ENCODE measurements around the gene PIK3IP1. TPM values are rescaled to one million over a fixed set of nuclear protein-coding genes. Genes with fewer than 3 reads are reported as not detected.
"Not testable (repeated sequence)": the region's sequence is repeated elsewhere in the genome, so short reads cannot be mapped to it uniquely, and the experiment has no call there.

PIK3IP1 gene
- total RNA-seq, 1 donor from 2014 or later = 15.3 TPM

GRCh38 chr22:31314220-31314619 is 21.9 kb upstream of the PIK3IP1 start:
- ATAC-seq; DNase-seq; intact Hi-C loops (cut with micrococcal nuclease): not testable (repeated sequence)

GRCh38 chr22:31313366-31314147 is 21.3 kb upstream of the PIK3IP1 start:
- ATAC-seq = peak; percentile 95
- intact Hi-C loops (cut with micrococcal nuclease) = no loop called here

DNA sequence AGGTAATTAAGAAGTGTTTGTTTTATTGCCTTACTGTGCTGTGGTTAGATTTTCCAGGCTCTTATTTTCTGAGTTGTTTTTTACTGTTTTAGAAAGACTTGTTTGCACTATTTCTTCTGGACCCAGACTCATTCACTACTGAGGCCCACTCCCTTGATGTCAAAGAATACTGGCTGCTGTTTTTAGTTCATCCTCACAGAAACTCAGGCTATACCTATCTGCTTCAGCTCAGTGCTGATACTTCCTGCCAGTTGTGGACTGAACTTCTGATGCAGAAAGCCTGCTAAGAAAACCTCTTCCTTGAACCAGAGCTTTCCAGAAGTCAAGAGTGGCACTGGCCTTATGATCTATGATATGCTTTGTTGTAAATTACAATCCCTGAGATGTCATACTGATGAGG is 15.9 kb upstream of the PIK3IP1 start:
- intact Hi-C loops (cut with micrococcal nuclease) = no loop called here
- no peak for ATAC-seq

More at GRCh38 chr22:31313366-31314147, 21.3 kb upstream of the PIK3IP1 start:
- DNase-seq = peak; percentile 70

GRCh38 chr22:31305194-31305593 is 12.9 kb upstream of the PIK3IP1 start:
- intact Hi-C loops (cut with micrococcal nuclease) = no loop called here
- ATAC-seq = no peak

More for the DNA sequence above, 15.9 kb upstream of the PIK3IP1 start:
- no peak for DNase-seq

GRCh38 chr22:31302537-31302936 is 10.2 kb upstream of the PIK3IP1 start:
- ATAC-seq = no peak
- no peak for DNase-seq
- intact Hi-C loops (cut with micrococcal nuclease) = no loop called here

More at GRCh38 chr22:31305194-31305593, 12.9 kb upstream of the PIK3IP1 start:
- DNase-seq = no peak

DNA sequence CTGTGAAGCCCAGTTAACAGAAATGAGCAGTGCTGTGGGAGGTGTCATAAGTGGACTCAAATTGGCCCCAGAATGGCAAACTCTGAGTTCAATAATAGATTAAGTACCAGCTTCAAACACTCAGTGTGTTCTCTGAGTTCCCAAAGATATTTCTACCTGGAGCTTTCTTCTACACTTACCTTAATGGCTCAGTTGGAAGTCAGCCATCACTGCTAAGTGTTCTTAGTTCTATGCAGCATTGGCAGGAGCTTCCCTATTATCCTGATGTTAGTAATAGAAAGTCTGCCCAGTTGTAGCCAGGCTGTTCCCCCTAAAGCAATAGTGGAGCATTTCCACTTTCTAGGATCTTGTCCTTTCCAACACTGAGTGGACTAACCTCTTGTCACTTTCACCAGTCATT is 9.7 kb upstream of the PIK3IP1 start:
- intact Hi-C loops (cut with micrococcal nuclease) = no loop called here
- DNase-seq = no peak
- no peak for ATAC-seq

GRCh38 chr22:31300896-31301295 is 8.6 kb upstream of the PIK3IP1 start:
- DNase-seq (no peak), ATAC-seq (no peak)
- intact Hi-C loops (cut with micrococcal nuclease) = no loop called here

DNA sequence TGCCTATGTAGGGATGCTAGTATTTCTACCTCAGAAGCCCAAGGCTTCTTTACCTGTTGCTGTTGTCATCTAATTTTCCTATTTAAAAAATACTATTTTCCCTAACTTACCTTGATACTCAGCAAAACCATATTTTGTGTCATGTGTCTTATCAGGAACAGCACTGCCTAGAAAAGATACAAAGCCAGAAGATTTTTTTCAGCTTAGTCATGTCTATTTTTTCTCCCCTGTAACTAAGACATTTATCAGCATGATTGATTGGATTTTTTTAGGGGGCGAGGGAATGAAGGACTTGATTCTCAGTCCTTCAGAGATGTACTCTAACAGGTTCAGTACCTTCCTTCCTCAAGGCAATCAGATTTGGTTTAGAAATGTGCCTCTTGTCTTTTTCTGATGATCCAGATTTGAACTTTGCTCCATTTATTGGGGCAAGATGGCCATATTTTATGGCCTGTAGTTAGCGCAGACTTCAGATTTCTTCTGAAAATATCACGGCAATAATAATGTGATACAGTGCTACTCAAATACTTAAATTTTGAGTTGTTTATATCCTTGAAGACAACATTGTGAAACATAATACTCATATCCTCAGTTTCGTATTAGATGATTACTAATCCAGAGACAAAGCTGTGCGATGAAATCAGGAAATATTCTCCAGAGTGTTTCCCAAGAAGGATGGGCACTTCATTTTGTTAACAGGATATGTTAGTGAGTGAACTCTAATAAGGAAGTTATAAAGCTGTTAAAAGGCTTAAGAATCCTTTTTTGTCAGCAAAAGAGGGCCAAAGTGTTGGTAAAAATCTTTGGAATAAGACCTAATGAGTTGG is 3.8 kb upstream of the PIK3IP1 start:
- intact Hi-C loops (cut with micrococcal nuclease) = no loop called here
- no peak for ATAC-seq
- no peak for DNase-seq

DNA sequence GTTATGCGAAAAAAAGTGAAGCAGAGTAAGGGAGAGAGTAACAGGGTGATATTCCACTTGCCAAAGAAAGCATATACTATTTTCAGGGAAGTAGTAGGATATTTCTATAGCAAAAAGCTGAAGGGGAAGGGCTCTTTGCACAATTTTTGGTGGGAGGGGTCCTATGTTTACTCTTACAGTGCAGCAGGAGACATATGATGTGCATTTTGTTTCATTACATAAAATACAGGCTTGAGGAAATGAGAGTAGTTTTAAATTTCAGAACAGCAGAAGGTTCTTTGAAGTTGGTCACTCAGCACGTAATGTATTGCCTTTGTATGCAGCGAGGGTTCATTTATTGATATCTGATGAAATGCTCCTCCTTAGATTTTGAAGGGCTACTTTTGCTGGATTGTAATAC is 3.1 kb upstream of the PIK3IP1 start:
- no peak for ATAC-seq
- no peak for DNase-seq

GRCh38 chr22:31291481-31292235 is 630 bp downstream of the PIK3IP1 start:
- ATAC-seq (peak; percentile 6), DNase-seq (no peak)
- intact Hi-C loops (cut with micrococcal nuclease) = no loop called here

More for the DNA sequence above, 3.1 kb upstream of the PIK3IP1 start:
- intact Hi-C loops (cut with micrococcal nuclease) = no loop called here

- ATAC-seq (peak; percentile 90), DNase-seq (peak; percentile 98)
- intact Hi-C loops (cut with micrococcal nuclease) = no loop called here
Observed at GRCh38 chr22:31290494-31291471, 1.5 kb downstream of the PIK3IP1 start.

GRCh38 chr22:31289344-31289743 is 2.9 kb downstream of the PIK3IP1 start:
- ATAC-seq (no peak), DNase-seq (no peak)
- intact Hi-C loops (cut with micrococcal nuclease) = no loop called here

DNA sequence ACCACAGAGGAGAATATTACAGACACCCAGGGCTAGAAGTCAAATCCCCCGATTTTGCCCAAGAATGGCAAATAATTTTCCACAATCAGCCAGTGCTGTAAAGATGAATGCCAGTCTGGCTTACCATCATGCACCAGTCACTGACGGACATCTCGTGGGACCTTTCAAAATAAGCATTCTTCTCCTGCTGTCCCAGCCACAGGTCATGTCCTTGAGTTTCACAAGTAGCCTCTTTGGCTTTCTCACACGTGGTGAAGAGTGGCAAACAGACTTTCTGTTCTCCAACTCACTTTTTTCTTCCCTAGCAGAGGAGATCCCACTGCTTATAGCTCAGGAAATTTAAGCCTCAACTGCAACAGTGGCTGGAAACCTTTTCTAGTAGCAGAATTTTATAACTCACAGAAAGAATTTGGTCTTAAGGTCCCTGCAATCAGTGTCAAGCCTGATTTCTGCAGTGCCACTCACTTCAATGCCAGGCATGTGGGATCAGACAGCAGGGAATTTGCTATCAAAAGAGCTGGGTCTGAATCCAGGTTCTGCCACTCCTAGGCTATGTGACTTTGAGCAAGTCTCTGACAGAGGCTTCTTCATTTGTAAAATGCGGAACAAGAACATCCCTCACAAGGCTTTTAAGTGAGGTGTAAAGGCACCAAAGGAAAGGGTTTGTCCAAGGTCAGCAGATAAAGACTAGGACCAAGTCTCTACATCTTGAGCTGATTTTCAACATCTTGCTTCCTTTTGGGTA is 3.6 kb downstream of the PIK3IP1 start:
- DNase-seq (no peak), ATAC-seq (no peak)

DNA sequence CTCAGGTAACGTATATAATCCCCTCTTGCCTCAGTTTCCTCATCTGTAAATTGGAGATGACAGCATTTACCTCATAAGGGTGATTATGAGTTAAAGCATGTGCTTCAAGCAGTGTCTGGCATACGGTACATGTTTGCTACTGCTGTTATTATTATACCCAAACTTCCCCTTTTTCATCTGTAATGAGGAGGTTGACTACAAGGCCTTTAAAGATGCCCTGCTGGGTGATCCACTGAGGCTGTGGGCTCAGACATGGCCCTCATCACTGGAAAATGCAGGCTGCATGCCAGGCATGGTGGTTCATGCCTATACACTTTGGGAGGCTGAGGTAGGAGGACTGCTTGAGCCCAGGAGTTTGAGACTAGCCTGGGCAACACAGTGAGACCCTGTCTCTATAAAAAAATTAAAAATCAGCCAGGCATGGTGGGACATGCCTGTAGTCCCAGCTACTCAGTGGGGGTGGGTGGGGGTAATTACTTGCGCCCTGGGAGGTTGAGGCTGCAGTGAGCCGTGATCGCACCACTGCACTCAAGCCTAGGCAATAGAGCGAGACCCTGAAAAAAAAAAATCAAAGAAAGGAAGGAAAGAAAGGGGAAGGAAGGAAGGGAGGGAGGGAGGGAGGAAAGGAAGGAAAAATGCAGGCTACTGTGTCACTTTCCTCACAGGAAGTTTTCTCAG is 4.3 kb downstream of the PIK3IP1 start:
- DNase-seq (no peak), ATAC-seq (no peak)

More for the DNA sequence above, 3.6 kb downstream of the PIK3IP1 start:
- intact Hi-C loops (cut with micrococcal nuclease) = no loop called here

DNA sequence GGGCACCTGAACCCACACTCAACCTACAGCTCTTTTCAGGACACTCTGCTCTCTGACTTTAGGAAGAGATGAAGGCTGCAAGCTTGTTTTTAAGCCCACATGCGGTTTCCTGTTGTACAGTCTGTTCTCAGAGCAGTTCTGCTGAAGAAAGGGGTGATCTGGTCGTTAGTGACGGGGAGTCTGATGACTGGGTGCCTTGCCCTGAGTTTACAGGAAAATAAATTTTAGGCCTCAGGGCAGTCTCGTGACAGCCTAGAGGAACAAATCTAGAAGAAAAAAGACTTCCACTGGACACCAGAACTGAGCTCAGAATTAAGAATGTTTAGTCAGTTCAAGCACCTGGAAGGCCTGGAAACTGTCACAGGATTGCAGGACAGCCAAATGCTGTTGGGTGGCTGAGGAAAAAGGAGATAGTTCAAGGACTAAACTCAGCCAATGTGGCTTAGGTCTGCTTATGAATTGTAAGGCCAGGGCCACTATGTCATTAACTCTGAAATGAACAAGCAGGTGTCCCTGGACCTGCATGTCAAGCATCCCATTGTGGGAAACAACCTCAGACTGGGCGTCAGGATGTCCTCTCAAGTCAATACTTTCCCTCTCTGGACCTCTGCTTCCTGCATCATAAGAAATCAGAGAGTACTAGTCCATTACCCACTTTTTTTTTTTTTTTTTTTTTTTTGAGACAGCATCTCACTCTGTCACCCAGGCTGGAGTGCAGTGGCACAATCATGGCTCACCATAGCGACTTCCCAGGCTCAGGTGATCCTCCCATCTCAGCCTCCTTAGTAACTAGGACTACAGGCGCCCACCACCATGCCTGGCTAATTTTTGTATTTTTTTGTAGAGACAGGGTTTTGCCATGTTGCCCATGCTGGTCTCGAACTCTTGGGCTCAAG is 5.7 kb downstream of the PIK3IP1 start:
- intact Hi-C loops (cut with micrococcal nuclease) = no loop called here
- ATAC-seq (no peak), DNase-seq (no peak)

More for the DNA sequence above, 4.3 kb downstream of the PIK3IP1 start:
- intact Hi-C loops (cut with micrococcal nuclease) = no loop called here

All from left ventricle myocardium superior (tissue), 1 donor.